H4 (cell line): Measurements from ENCODE around the gene MSI2. TPM values are rescaled to one million over a fixed set of nuclear protein-coding genes. Genes with fewer than 3 reads are reported as not detected.

Experiments
- DNase-seq: peaks from one replicate; pipeline ENCODE4 v3.0.0-alpha.2; 2015; ENCODE audit warnings: low spot score
- total RNA-seq: library from RNA; depleted of rRNA; stranded (reverse); fragments of >200 nt; shearing (Covaris generic); gene quantifications from 2 replicates; pipeline ENCODE4 v1.2.3, GENCODE V29; 2014

The MSI2 gene
- total RNA-seq, 1 experiment from 2014 or later, result 27.7 TPM

- DNase-seq, result no peak
Measured at GRCh38 chr17:57556977-57557376, 300.7 kb downstream of the MSI2 start.

DNA sequence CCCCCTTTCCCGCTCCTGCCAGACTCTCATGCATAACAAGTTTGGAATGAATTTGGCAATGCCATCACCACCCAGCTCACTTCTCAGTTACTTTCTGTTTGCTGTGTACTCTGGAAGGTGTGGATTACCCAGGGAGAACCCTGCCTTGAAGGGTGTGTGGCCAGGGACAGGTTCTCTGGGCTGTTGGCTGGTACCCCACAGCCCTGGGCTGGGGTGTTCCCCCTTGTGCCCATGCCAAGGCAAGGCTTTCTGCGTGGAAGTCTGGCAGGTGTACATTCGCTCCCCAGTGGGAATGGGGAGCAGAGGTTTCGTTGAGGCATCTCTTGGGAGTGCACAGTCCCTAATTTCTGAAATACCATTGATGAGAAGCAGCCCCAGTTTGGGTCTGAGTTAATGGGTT, 301.1 kb downstream of the MSI2 start:
- DNase-seq, result no peak

DNA sequence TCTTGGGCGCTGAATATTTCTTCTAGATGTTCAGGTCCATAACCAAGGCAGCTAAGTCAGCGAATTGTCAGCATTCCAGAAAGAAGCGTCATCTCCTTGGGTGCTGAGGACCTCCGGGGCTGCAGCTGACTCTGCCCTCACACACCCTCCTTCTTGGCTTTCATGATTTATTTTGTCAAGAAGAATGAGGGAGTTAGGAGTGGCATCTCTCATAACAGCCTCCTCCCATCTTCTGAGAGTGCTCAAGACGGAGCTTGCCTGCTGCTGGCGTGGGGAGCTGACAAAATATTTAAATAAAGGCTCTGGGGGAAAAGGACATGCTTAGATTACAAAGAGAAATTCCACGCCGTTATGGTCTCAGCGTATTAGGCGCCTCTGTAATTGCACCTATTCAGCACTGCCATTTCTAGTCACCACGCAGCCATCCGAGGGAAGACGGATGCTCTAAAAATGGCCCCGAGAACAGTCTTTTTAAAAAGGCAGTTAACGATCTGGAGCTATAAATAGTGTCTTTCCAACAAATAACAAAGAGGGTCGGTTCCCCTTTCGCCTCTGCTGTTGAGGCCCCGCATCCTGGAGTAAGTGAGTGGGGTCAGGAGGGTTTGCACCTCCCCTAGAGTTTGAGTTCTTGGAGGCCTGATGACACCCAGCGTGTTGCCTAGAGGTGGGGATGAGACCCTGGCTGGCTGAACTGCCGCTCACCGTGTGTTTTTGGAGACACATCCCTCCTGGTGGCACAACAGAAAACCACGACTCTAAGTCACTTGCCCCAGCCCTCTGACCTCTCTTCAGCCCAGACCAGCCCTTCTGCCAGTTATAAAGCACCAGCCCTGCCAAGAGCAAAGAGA, 301.7 kb downstream of the MSI2 start:
- peak; percentile 54 for DNase-seq

- DNase-seq, result no peak
Measured at GRCh38 chr17:57559226-57559625, 302.9 kb downstream of the MSI2 start.

- no peak for DNase-seq
Measured at GRCh38 chr17:57559634-57560318, 303.5 kb downstream of the MSI2 start.

- DNase-seq, result no peak
Measured at GRCh38 chr17:57560319-57560705, 304.0 kb downstream of the MSI2 start.

DNA sequence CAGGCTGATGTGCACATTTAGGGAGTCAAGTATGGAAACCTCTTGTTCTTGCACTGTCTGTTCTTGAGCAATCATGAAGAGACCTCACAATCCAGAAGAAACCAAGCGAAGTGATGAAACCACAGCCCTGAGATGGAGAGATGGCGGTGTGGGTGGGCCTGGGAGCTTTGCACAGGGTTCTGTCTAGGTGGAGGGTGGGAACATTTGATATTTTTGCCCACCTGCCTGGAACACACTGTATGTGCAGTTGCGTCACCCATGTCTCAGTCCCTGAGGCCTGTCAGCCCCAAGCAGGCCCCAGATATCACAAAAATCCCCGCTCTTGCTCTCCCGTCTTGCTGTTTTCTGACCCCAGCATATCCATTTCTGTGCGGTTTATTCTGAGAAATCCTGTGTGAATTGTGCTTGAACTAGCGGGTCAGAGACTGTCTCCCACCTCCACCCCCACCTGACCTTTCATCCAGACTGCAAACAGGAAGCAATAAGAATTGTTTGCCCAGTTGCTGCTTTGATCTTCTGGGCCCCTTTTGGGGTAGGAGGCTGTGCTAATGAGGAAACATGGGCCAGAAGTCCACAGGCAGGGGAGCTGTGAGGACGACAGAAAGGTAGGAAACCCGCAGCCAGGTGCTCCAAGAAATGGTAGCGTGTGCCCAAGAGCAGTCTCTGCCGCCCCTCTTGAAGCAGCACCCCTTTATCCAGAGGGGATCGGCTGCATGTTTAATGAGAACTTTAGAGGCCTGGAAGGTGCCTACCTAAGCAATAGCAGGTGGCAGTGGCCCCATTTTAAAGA, 304.9 kb downstream of the MSI2 start:
- no peak for DNase-seq

DNA sequence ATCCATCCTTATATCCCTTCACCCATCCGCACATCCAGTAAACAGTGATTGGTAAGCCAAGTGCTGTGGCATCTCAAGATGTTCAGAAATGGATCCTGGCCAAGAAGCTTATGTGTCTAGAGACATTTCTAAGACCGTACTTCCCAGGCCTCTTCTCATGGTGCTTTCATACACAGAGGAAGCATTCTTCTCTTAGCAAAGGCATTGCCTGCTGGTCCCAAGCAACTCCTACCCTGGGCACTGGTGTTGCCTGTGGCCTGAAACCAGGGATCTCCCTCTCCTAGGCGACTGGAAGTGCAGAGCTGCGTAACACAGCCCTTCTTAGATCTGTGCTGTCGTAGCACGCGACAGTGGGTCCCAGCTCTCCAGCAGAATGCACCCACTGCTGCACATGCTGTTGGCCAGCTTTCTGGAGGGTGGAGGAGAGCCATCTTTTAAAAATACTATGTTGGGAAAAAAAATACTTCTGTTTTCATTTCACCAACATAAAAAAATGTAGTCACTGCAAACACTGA, 305.9 kb downstream of the MSI2 start:
- no peak for DNase-seq

- DNase-seq, result no peak
Measured at GRCh38 chr17:57563958-57564357, 307.6 kb downstream of the MSI2 start.

DNA sequence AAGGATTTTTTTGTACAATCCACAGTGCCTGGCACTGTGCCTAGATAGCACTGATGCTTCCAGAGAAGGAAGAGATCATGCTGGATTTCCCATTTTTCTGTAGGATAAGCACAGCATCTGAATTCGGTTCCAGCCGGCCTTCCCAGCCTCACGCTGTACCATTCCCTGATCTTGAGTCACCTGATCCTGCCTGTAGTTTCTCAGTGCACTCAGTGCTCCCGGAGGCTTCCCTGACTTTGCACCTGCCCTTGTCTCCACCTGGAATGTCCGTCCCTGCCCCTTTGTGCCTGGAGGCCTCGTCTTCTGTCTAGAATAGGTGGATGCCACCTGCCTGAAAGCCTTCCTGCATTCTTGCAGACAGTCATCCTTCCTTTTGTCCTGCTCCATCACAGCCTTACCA, 308.9 kb downstream of the MSI2 start:
- no peak for DNase-seq

- no peak for DNase-seq
Measured at GRCh38 chr17:57566721-57567120, 310.4 kb downstream of the MSI2 start.

DNA sequence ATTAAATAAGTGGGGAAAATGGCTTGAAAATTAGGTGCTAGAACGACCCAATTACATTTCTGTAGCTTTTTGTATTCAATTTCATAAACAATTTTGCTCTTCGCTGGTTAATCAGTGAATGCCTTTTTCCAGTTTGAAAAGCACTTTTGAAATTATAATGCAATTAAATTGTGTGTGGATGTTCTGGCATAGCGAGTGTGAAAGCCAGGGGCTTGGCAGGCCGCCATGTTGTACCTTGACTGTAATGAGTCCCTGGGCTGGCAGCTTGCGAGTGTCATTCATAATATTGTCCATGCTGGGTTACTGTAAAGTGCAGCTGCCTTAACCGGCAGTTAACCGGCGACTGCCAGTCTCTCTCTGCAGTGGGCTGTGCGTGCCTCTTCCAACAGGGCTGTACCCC, 310.9 kb downstream of the MSI2 start:
- no peak for DNase-seq

DNA sequence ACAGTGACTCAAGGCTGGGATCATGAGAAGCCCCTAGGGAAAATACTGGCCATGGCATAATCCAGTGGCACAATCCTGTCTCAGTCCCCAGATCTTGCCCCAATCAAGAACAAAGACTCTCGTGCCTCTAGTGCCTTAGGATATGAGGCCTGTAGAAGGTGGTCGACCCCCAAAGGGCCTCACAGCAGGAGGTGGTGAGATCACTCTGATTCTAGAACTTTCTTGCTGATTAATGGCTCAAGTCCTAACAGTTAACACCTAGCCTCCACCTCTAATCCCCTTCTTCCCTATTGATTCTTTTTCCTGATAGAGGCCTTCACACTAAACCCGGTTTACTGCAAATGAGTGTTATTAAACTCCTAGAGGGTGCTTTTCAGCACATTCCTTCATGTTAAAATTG, 312.0 kb downstream of the MSI2 start:
- no peak for DNase-seq

- no peak for DNase-seq
Measured at GRCh38 chr17:57569021-57569420, 312.7 kb downstream of the MSI2 start.

DNA sequence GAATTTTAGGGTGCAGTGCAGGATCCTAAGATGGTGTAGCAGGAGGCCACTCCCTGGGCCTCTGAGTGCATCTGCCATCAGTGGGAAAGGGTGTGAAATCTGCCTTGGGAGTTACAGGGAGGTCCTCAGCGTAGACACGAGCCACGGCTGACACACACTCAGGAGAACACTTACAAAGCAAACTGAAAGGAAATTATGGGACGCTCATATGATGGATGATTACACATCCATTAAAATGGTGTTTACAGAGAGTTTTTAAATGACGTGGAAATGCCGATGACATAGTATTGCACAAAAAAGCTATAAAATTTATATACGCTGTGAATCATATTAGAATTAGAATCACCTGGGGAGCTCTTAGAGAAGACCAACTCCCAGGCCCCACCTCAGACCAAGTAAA, 313.5 kb downstream of the MSI2 start:
- DNase-seq, result no peak

- no peak for DNase-seq
Measured at GRCh38 chr17:57570724-57571344, 314.5 kb downstream of the MSI2 start.

GRCh38 chr17:57572062-57572461, 315.7 kb downstream of the MSI2 start:
- DNase-seq, result no peak

DNA sequence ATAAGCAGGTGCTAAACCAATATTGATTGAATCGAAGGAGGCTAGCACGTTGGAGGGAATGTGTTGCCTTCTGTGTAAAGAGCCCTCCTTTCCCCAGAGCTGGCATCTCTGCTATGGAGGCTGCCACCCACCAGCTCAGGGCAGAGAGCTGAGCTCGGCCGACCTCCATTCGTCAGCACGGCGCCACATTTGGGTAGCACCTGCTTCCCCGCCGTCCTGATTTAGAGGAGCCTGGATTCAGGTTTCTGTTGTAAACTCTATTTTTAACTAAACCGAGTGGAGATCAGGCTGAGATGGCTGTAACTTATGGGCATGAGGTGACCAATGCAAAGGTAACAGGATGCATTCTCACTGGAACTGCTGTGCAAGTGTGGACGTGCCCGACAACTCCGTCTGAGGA, 316.3 kb downstream of the MSI2 start:
- DNase-seq, result no peak

- DNase-seq, result peak; percentile 52
Measured at GRCh38 chr17:57574040-57574513, 317.8 kb downstream of the MSI2 start.

GRCh38 chr17:57576744-57577143, 320.4 kb downstream of the MSI2 start:
- DNase-seq, result no peak

DNA sequence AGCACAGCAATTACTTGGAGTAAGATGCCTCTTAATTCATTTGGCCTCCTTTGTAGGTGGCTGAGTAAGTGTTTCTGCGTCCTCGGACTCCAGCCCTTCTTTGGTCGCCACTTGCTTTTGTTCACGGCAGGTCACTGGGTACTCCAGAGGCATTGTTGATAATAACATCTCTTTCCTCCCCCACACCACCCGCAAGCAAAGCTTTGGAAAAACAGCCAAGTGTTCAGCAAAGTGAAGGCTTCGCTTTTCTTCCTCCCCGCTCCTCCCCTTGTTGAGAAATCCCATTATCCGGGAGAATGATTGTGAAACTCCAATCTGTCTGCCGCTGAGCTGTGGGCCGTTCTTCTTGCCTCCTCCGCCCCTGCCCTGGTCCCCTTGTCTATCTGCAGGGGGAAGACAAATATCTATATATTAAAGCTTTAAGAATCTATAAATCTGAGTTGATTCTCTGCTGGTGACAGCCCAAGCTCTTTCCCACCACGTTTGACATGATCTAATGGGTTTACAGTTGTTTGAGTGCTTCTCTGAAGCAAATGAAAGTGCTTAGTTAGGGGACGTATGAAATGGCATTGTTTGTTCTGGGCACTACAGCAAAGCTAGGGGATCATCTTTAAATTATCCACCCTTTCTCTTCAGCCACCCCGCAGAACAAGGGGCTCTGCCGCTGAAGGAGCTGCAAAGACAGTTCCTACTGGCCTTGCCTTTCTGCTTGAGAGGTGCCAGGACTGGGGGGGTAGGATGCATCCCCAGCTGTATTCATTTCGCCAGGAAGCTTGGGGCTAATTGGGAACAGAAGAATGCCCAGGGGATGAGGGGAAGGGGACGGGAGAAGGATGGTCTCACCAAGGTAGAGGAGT, 321.7 kb downstream of the MSI2 start:
- peak; percentile 81 for DNase-seq
